DND-41 (cell line): ENCODE data around the gene CCDC148.

Experiments
- CTCF ChIP-seq: IDR thresholded peaks from 2 replicates; pipeline ENCODE4 v1.5.1; 2012; ENCODE audit warnings: borderline replicate concordance, low read length, moderate library complexity, mild to moderate bottlenecking; ENCODE audit not compliant: poor library complexity, severe bottlenecking; ENCODE audit errors: extremely low read depth
- EZH2 ChIP-seq: IDR thresholded peaks from 3 replicates; pipeline ENCODE4 v1.6.1; 2012; ENCODE audit warnings: borderline replicate concordance, low read depth, mild to moderate bottlenecking, moderate library complexity, low read length, inconsistent platforms; ENCODE audit not compliant: severe bottlenecking

GRCh38 chr2:158128168-158128973, 328.2 kb downstream of the CCDC148 start:
- TF ChIP-seq CTCF (no peak), EZH2 (no peak)
